Measurements from ENCODE around the gene CIAO2A. TPM values are rescaled to one million over a fixed set of nuclear protein-coding genes. Genes with fewer than 3 reads are reported as not detected.

Gene CIAO2A
- total and polyA plus RNA-seq, 2 donors (not counting 3 experiments of a cell fraction or from before 2014, with no cell fraction given), result 37.1 to 55.3 TPM

- no peak overlapping the region for H3K27ac ChIP-seq (ENCODE audit: insufficient read depth, low read depth, low read length)
- H2AFZ ChIP-seq (ENCODE audit: low read depth, low read length), result no peak overlapping the region
- intact Hi-C loops (cut with micrococcal nuclease), result no loop called here
- no peak overlapping the region for H3K4me3 ChIP-seq (replicated peaks in 1 of 3; ENCODE audit: insufficient read depth in 1 of 3, low read depth in 1 of 3, low read length in 3 of 3)
- no peaks in the 10 kb centered on the region for H3K36me3 ChIP-seq (ENCODE audit: control insufficient read depth in 2 of 2, extremely low read depth in 1 of 2, insufficient read depth in 2 of 2, low read length in 2 of 2)
- POLR2A ChIA-PET, result no interaction called here
- BruUV-seq (replicated peaks), result no TSS peak
- H3K4me2 ChIP-seq (ENCODE audit: insufficient read depth, low read length), result no peak overlapping the region
- peaks cover 1% of the 10 kb centered on the region for H4K20me1 ChIP-seq (replicated peaks; ENCODE audit: control insufficient read depth, extremely low read depth, insufficient read depth, low read length)
- H3K9me1 ChIP-seq (replicated peaks; ENCODE audit: control insufficient read depth, extremely low read depth, insufficient read depth, low read length), result no peaks in the 10 kb centered on the region
- no peak for FAIRE-seq
- no peaks in the 10 kb centered on the region for H3K9me3 ChIP-seq (replicated peaks; ENCODE audit: control insufficient read depth, insufficient read depth, low read length)
- H3K79me2 ChIP-seq (ENCODE audit: control insufficient read depth, insufficient read depth, low read length), result peaks cover 87% of the 10 kb centered on the region
- DNase-seq (ENCODE audit: low read depth, low spot score), result no peak
- dilution Hi-C loops (cut with MboI; ENCODE audit: extremely low pct_ligation_motif_present, low sequenced_read_pairs), result no loop called here
- H3K27me3 ChIP-seq (ENCODE audit: control insufficient read depth in 2 of 2, insufficient read depth in 2 of 2, low read length in 2 of 2), result no peaks in the 10 kb centered on the region
- CTCF ChIA-PET, result no interaction called here
- H3K4me1 ChIP-seq (ENCODE audit: control insufficient read depth, extremely low read depth, insufficient read depth, low read length), result peaks cover 16% of the 10 kb centered on the region
- TF ChIP-seq GATA2 (IDR thresholded peaks at IDR 0.05; ENCODE audit: insufficient read depth, insufficient read length, low read depth, low read length) (no peak), POLR2A (IDR thresholded peaks at IDR 0.05; ENCODE audit: low read depth, low read length) (no peak), JUN (IDR thresholded peaks at IDR 0.05; ENCODE audit: borderline replicate concordance, insufficient read depth, insufficient read length, low read depth) (no peak), MAX (IDR thresholded peaks at IDR 0.05; ENCODE audit: insufficient read depth, insufficient read length) (no peak), POLR2AphosphoS5 (IDR thresholded peaks at IDR 0.05; ENCODE audit: insufficient read depth, low read depth, low read length) (no peak)
- no peak overlapping the region for H3K9ac ChIP-seq (replicated peaks; ENCODE audit: extremely low read depth, insufficient read depth, low read length)
Observed at GRCh38 chr15:64100958-64101357, 7.3 kb upstream of the CIAO2A start.

- peaks cover 23% of the 10 kb centered on the region for H3K4me1 ChIP-seq (ENCODE audit: control insufficient read depth, extremely low read depth, insufficient read depth, low read length)
- H3K79me2 ChIP-seq (ENCODE audit: control insufficient read depth, insufficient read depth, low read length), result peaks cover 77% of the 10 kb centered on the region
- POLR2A ChIA-PET, result no interaction called here
- no peaks in the 10 kb centered on the region for H3K27me3 ChIP-seq (ENCODE audit: control insufficient read depth in 2 of 2, insufficient read depth in 2 of 2, low read length in 2 of 2)
- intact Hi-C loops (cut with micrococcal nuclease) (loop anchor here (5.0 kb wide), 1 partner anchor 258 kb away; the partner anchor contains the start of gene CSNK1G1), dilution Hi-C loops (cut with MboI; ENCODE audit: extremely low pct_ligation_motif_present, low sequenced_read_pairs) (no loop called here)
- DNase-seq (ENCODE audit: low read depth, low spot score) (no peak), FAIRE-seq (no peak)
- H4K20me1 ChIP-seq (replicated peaks; ENCODE audit: control insufficient read depth, extremely low read depth, insufficient read depth, low read length), result no peaks in the 10 kb centered on the region
- TF ChIP-seq FOS (IDR thresholded peaks at IDR 0.05; ENCODE audit: borderline replicate concordance, insufficient read depth, low read length), result no peak
- TF ChIP-seq EZH2 (IDR thresholded peaks at IDR 0.05; ENCODE audit: borderline replicate concordance, low read depth, low read length, severe bottlenecking), result no peak
- TF ChIP-seq POLR2A (IDR thresholded peaks at IDR 0.05; ENCODE audit: low read depth, low read length), result no peak
- no peak for TF ChIP-seq JUN (IDR thresholded peaks at IDR 0.05; ENCODE audit: borderline replicate concordance, insufficient read depth, insufficient read length, low read depth)
- no peak for TF ChIP-seq POLR2AphosphoS5 (IDR thresholded peaks at IDR 0.05; ENCODE audit: insufficient read depth, low read depth, low read length)
- no peak for TF ChIP-seq MAX (IDR thresholded peaks at IDR 0.05; ENCODE audit: insufficient read depth, insufficient read length)
- TF ChIP-seq CTCF (IDR thresholded peaks at IDR 0.05; ENCODE audit: extremely low read depth in 1 of 2, insufficient read depth in 1 of 2, low read depth in 1 of 2, low read length in 2 of 2), result no peak
- no peak for TF ChIP-seq MYC (IDR thresholded peaks at IDR 0.05; ENCODE audit: low read depth, low read length)
- no peak for TF ChIP-seq GATA2 (IDR thresholded peaks at IDR 0.05; ENCODE audit: insufficient read depth, insufficient read length, low read depth, low read length)
- H3K9me3 ChIP-seq (replicated peaks; ENCODE audit: control insufficient read depth, insufficient read depth, low read length), result no peaks in the 10 kb centered on the region
- no peak overlapping the region for H3K9ac ChIP-seq (replicated peaks; ENCODE audit: extremely low read depth, insufficient read depth, low read length)
- CTCF ChIA-PET, result no interaction called here
- H3K36me3 ChIP-seq (ENCODE audit: control insufficient read depth in 2 of 2, extremely low read depth in 1 of 2, insufficient read depth in 2 of 2, low read length in 2 of 2), result no peaks in the 10 kb centered on the region
- no peak overlapping the region for H3K4me2 ChIP-seq (ENCODE audit: insufficient read depth, low read length)
- no peak overlapping the region for H3K27ac ChIP-seq (ENCODE audit: insufficient read depth, low read depth, low read length)
- H2AFZ ChIP-seq (ENCODE audit: low read depth, low read length), result no peak overlapping the region
- no peaks in the 10 kb centered on the region for H3K9me1 ChIP-seq (replicated peaks; ENCODE audit: control insufficient read depth, extremely low read depth, insufficient read depth, low read length)
- H3K4me3 ChIP-seq (replicated peaks in 1 of 3; ENCODE audit: insufficient read depth in 1 of 3, low read depth in 1 of 3, low read length in 3 of 3), result no peak overlapping the region
- BruUV-seq (replicated peaks), result no TSS peak
Observed at GRCh38 chr15:64099379-64099778, 5.7 kb upstream of the CIAO2A start.
